Stomach (tissue), 9 donors: ENCODE results near the gene COG3. TPM values are rescaled to one million over a fixed set of nuclear protein-coding genes. Genes with fewer than 3 reads are reported as not detected.

Source experiments
- DNase-seq, 2 donors: peaks; one replicate each; pipeline versions ENCODE4 v3.0.0 to v3.0.0-alpha.2; 2013 to 2019
- H3K27ac ChIP-seq, 5 donors: fragments of 200-600 bp in 4 of 5; sonication (generic) in 4 of 5; one replicate each; pipeline ENCODE4 v1.5.1; 2013 to 2019; ENCODE audit warnings: mild to moderate bottlenecking in 1 of 5, moderate library complexity in 1 of 5
- H3K27me3 ChIP-seq, 3 donors: fragments of 200-600 bp; sonication (generic); one replicate each; pipeline ENCODE4 v1.5.1; 2017 to 2019; ENCODE audit warnings: mixed run types in 1 of 3
- H3K36me3 ChIP-seq, 4 donors: fragments of 200-600 bp; sonication (generic); 1 replicate in 3 of 4; 2 replicates in 1 of 4; pipeline ENCODE4 v1.5.1; 2016 to 2019
- H3K4me1 ChIP-seq, 4 donors: fragments of 200-600 bp; sonication (generic); one replicate each; pipeline ENCODE4 v1.5.1; 2016 to 2019
- H3K4me3 ChIP-seq, 4 donors: fragments of 200-600 bp; sonication (generic) in 3 of 4; one replicate each; pipeline ENCODE4 v1.5.1; 2016 to 2019; ENCODE audit warnings: mild to moderate bottlenecking in 1 of 4
- H3K9me3 ChIP-seq, 4 donors: fragments of 200-600 bp; sonication (generic); one replicate each; pipeline ENCODE4 v1.5.1; 2016 to 2019
- EP300 ChIP-seq: sonication (generic); formaldehyde crosslinking; IDR thresholded peaks from one replicate; pipeline ENCODE4 v1.6.1; 2017; ENCODE audit warnings: antibody characterized with exemption
- POLR2A ChIP-seq, 4 donors: fragments of 450-650 bp; IDR thresholded peaks; one replicate each; pipeline ENCODE4 v1.6.1; 2016; ENCODE audit warnings: antibody characterized with exemption in 4 of 4, control low read depth in 2 of 4, mild to moderate bottlenecking in 1 of 4, moderate library complexity in 1 of 4
- POLR2AphosphoS5 ChIP-seq, 3 donors: sonication (generic); formaldehyde crosslinking; IDR thresholded peaks; one replicate each; pipeline ENCODE4 v1.6.1; 2016; ENCODE audit warnings: antibody characterized with exemption in 3 of 3
- whole genome bisulfite sequencing, 5 donors: extraction: QIAGEN DNeasy Blood & Tissue Kit in 3 of 5; methylation state at CpG; one replicate each; pipeline versions ENCODE4 v1.1.5 to v1.1.7; 2013 to 2018; 5-methylcytosine and 5-hydroxymethylcytosine counted together
- intact Hi-C: fragments of 100-400 bp; cut with DNase I; formaldehyde crosslinking; loops from one replicate; pipeline ENCODE4 v1.15.1; 2023; ENCODE audit warnings: low total_unique reads
- polyA plus RNA-seq, 3 donors: library from polyadenylated mRNA; stranded (reverse); fragments of 200-250 nt; gene quantifications; one replicate each; pipeline ENCODE4 v1.2.3, GENCODE V29; 2013
- total RNA-seq, 5 donors: library from RNA; depleted of rRNA; stranded (reverse); fragments of >200 nt; gene quantifications; one replicate each; pipeline versions ENCODE4 v1.1.0 to v1.2.3, GENCODE V29; 2014 to 2016
- TF ChIP-seq, protein P1 (sequence below), 7 experiments: fragments of 450-650 bp in 4 of 7; fragments of 200-600 bp in 3 of 7; sonication (generic) in 3 of 7; IDR thresholded peaks; one replicate each; pipeline ENCODE4 v1.5.1; 2016 to 2019; ENCODE audit warnings: antibody characterized with exemption in 7 of 7, control low read depth in 2 of 7, mild to moderate bottlenecking in 1 of 7
- donor health status: healthy with polysubstance abuse.
- donor health status: Bipolar disorder and iron deficiency.
- donor health status: healthy.

Gene COG3
- total and polyA plus RNA-seq, 8 donors = 10.4 to 442 (median 39.7) TPM

DNA sequence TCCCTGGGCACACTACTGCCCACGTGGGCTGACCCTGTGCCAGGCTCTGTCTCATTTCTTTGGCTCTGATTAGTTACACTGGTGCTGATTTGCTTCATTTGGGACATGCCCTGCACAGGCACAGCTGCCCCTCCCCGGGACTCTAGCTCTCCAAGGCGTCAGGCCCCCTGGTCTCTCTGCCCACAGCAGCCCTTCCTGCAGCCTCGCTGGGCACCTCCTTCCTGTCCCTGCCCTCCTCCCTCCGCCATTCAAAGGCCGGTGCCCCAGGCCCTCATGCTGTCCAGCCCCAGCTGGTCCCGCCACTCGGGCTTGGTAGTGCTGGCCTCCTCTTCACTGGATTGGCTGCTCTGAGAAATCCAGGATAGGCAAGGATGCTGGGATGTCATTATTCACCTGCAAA lies 77.7 kb downstream of the COG3 start:
- H3K9me3 ChIP-seq = no peaks in the 10 kb centered on the region
- WGBS, 5 donors = 81 to 85% (median 84%) methylated on average over 8 of the region's 8 CpGs
- TF ChIP-seq POLR2A (IDR thresholded peaks at IDR 0.05) = no peak
- TF ChIP-seq POLR2AphosphoS5 (IDR thresholded peaks at IDR 0.05) = no peak
- no peak for TF ChIP-seq EP300
- TF ChIP-seq, protein P1, sequence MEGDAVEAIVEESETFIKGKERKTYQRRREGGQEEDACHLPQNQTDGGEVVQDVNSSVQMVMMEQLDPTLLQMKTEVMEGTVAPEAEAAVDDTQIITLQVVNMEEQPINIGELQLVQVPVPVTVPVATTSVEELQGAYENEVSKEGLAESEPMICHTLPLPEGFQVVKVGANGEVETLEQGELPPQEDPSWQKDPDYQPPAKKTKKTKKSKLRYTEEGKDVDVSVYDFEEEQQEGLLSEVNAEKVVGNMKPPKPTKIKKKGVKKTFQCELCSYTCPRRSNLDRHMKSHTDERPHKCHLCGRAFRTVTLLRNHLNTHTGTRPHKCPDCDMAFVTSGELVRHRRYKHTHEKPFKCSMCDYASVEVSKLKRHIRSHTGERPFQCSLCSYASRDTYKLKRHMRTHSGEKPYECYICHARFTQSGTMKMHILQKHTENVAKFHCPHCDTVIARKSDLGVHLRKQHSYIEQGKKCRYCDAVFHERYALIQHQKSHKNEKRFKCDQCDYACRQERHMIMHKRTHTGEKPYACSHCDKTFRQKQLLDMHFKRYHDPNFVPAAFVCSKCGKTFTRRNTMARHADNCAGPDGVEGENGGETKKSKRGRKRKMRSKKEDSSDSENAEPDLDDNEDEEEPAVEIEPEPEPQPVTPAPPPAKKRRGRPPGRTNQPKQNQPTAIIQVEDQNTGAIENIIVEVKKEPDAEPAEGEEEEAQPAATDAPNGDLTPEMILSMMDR (IDR thresholded peaks at IDR 0.05) = no peak
- H3K27me3 ChIP-seq = no peaks in the 10 kb centered on the region
- H3K4me3 ChIP-seq = no peak overlapping the region
- H3K36me3 ChIP-seq = peaks cover 0 to 6% (median 4%) of the 10 kb centered on the region in 4 donors
- no peak for DNase-seq
- no peak overlapping the region for H3K27ac ChIP-seq
- H3K4me1 ChIP-seq = no peaks in the 10 kb centered on the region
- intact Hi-C loops = no loop called here

DNA sequence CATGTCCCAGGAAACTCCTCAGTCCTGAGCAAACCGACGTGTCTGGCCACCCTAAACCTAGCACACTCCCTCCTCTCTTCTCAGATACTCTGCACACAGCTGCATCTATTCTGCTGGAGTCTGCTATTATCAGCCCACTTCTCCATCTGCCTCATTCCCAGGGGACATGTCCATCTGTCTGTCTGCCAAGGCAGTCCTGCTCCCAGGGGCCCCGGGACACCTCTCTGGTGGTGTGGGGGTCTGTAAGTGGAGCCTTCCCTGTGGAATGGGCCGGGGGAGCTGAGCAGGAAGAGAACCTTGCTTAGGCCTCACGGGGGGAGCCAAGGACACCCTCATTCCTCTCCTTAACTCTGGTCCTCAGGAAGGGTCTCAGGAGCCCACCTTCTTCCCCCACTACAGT lies 78.1 kb downstream of the COG3 start:
- no peak for DNase-seq
- TF ChIP-seq, protein P1 (IDR thresholded peaks at IDR 0.05) = no peak
- TF ChIP-seq POLR2A (IDR thresholded peaks at IDR 0.05) = no peak
- TF ChIP-seq EP300 = no peak
- no peak for TF ChIP-seq POLR2AphosphoS5 (IDR thresholded peaks at IDR 0.05)
- no peaks in the 10 kb centered on the region for H3K9me3 ChIP-seq
- 86 to 96% (median 92%) methylated on average over 5 of the region's 5 CpGs for WGBS, 5 donors
- no peaks in the 10 kb centered on the region for H3K4me1 ChIP-seq
- no peaks in the 10 kb centered on the region for H3K27me3 ChIP-seq
- H3K27ac ChIP-seq = no peak overlapping the region
- intact Hi-C loops = no loop called here
- no peak overlapping the region for H3K4me3 ChIP-seq
- H3K36me3 ChIP-seq = peaks cover 0 to 2% (median under 1%) of the 10 kb centered on the region in 4 donors

DNA sequence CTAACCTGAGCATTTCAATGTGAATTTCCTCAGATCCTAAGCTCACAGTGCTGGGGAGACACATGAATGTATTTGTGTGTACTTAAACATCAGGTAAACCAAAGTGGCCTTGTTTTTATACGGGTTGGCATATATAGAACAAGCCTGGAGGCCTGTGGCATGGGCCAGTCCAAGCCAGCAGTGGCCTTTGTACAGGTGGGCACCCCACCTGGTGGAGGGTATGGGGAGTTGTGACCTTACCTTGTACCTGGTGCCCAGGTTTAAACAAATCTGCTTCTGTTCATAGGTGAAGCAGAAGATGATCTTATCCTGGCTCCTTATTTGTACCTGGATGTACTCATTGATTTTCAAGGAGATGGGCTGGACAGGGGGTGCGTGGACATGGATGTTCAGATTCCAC lies 79.8 kb downstream of the COG3 start:
- Histone ChIP-seq H3K4me3 (no peak overlapping the region), H3K27ac (no peak overlapping the region), H3K36me3 (no peaks in the 10 kb centered on the region), H3K9me3 (no peaks in the 10 kb centered on the region), H3K4me1 (no peaks in the 10 kb centered on the region), H3K27me3 (no peaks in the 10 kb centered on the region)
- TF ChIP-seq, protein P1 (IDR thresholded peaks at IDR 0.05) = peak in 1 of 7 experiments; percentile 6
- no peak for TF ChIP-seq POLR2A (IDR thresholded peaks at IDR 0.05)
- no peak for DNase-seq
- 64 to 84% (median 76%) methylated on average over 2 of the region's 2 CpGs for WGBS, 5 donors
- intact Hi-C loops = no loop called here

DNA sequence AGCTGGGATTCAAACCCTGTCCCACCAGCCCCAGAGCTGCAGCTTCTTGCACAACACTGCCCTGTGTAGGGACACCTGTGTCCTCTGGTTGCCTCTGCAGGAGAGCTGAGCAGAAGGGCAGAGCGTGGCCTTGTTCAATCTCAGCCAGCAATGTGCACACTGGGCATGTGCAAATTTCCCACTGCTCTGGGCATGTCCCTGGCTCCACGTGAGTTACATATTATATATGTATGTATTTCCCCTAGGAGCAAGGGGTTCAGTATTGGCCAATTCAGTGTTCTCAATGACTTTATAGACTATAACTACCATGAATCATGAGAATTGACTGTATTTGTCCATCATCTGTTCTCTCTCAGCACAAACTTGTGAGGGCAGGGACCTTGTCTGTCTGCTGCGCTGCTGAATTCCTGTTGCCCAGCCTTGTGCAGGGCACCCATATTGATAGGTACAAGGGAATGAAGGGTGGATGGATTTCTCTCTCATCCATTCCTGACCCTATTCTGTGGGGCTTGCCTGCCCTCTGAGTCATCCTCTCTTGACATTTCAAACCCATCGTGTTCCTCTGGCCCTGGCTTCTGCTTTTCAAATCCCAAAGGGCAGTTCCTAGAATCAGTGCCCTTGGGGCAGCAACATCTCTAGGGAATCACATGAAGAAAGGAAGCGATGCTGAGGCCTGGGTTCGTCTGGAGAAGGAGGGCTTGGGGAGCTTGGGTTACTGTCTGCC lies 81.1 kb downstream of the COG3 start:
- Histone ChIP-seq H3K27ac (no peak overlapping the region), H3K4me1 (no peaks in the 10 kb centered on the region), H3K9me3 (no peaks in the 10 kb centered on the region), H3K36me3 (no peaks in the 10 kb centered on the region), H3K4me3 (no peak overlapping the region), H3K27me3 (no peaks in the 10 kb centered on the region)
- TF ChIP-seq POLR2A (IDR thresholded peaks at IDR 0.05) (no peak), POLR2AphosphoS5 (IDR thresholded peaks at IDR 0.05) (no peak), EP300 (no peak)
- TF ChIP-seq, protein P1 (IDR thresholded peaks at IDR 0.05) = no peak
- intact Hi-C loops = no loop called here
- 75 to 83% (median 80%) methylated on average over 6 of the region's 6 CpGs for WGBS, 5 donors
- no peak for DNase-seq
